ENCODE results near the gene THRA. TPM values are rescaled to one million over a fixed set of nuclear protein-coding genes. Genes with fewer than 3 reads are reported as not detected.

THRA gene
- total and polyA plus RNA-seq, 9 of the 15 experiments (the other 6 are each of a cell fraction or from before 2014, with no cell fraction given), result 0.34 to 23.4 (median 12.7) TPM

GRCh38 chr17:40100669-40101366 lies 38.1 kb downstream of the THRA start (continued):
- TF ChIP-seq SRSF1 (IDR thresholded peaks at IDR 0.05; ENCODE audit: low read depth, low read length) (no peak), SMARCE1 (IDR thresholded peaks at IDR 0.05) (peak; percentile 89), RBFOX2 (IDR thresholded peaks at IDR 0.05; ENCODE audit: low read depth, low read length) (peak; percentile 84), SMAD1 (IDR thresholded peaks at IDR 0.05; ENCODE audit: low read depth, low read length, partially characterized antibody) (peak; percentile 61), U2AF1 (optimal IDR thresholded peaks at IDR 0.05; ENCODE audit: low read depth, low read length) (no peak), EHMT2 (IDR thresholded peaks at IDR 0.05) (no peak), POLR2H (tag; IDR thresholded peaks at IDR 0.05; ENCODE audit: low read depth) (no peak), HNRNPLL (IDR thresholded peaks at IDR 0.05; ENCODE audit: low read depth, low read length, poor library complexity, severe bottlenecking) (peak; percentile 43), XRCC5 (IDR thresholded peaks at IDR 0.05; ENCODE audit: low read depth, low read length) (no peak), HNRNPH1 (optimal IDR thresholded peaks at IDR 0.05; ENCODE audit: low read depth, low read length) (no peak), POLR2AphosphoS2 (IDR thresholded peaks at IDR 0.05; ENCODE audit: low read length) (no peak), RFX1 (IDR thresholded peaks at IDR 0.05) (no peak), ZNF165 (CRISPR knock-in tag; IDR thresholded peaks at IDR 0.05; ENCODE audit: borderline replicate concordance) (no peak), ZZZ3 (IDR thresholded peaks at IDR 0.05) (no peak), ZKSCAN8 (CRISPR knock-in tag; IDR thresholded peaks at IDR 0.05) (no peak), POLR2B (IDR thresholded peaks at IDR 0.05; ENCODE audit: low read depth, partially characterized antibody) (peak; percentile 13), ZNF316 (IDR thresholded peaks at IDR 0.05) (peak; percentile 48; the same call in 1 of the 2 replicates), STAT5B (CRISPR knock-in tag; IDR thresholded peaks at IDR 0.05) (no peak), RAD51 (IDR thresholded peaks at IDR 0.05; ENCODE audit: borderline replicate concordance, low read depth) (peak; percentile 92), TARDBP (IDR thresholded peaks at IDR 0.05) (no peak), HSF4 (CRISPR knock-in tag; IDR thresholded peaks at IDR 0.05; ENCODE audit: borderline replicate concordance) (no peak), TRIM28 (IDR thresholded peaks at IDR 0.05) (no peak), PTTG1 (tag; IDR thresholded peaks at IDR 0.05; ENCODE audit: low read depth) (no peak), NFE2 (IDR thresholded peaks at IDR 0.05; ENCODE audit: low read depth) (no peak), ZNF644 (tag; IDR thresholded peaks at IDR 0.05; ENCODE audit: low read depth) (no peak), GATAD2A (IDR thresholded peaks at IDR 0.05) (no peak), KLF1 (tag; IDR thresholded peaks at IDR 0.05) (0 out of 2 replicates have a peak, but pooled peaks have one; percentile 14)
- TF ChIP-seq, protein P1, sequence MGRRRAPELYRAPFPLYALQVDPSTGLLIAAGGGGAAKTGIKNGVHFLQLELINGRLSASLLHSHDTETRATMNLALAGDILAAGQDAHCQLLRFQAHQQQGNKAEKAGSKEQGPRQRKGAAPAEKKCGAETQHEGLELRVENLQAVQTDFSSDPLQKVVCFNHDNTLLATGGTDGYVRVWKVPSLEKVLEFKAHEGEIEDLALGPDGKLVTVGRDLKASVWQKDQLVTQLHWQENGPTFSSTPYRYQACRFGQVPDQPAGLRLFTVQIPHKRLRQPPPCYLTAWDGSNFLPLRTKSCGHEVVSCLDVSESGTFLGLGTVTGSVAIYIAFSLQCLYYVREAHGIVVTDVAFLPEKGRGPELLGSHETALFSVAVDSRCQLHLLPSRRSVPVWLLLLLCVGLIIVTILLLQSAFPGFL (CRISPR knock-in tag; IDR thresholded peaks at IDR 0.05), result no peak
- TF ChIP-seq, protein P2, sequence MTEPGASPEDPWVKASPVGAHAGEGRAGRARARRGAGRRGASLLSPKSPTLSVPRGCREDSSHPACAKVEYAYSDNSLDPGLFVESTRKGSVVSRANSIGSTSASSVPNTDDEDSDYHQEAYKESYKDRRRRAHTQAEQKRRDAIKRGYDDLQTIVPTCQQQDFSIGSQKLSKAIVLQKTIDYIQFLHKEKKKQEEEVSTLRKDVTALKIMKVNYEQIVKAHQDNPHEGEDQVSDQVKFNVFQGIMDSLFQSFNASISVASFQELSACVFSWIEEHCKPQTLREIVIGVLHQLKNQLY (CRISPR knock-in tag; conservative IDR thresholded peaks at IDR 0.05), result 0 out of 4 replicates have a peak, but pooled peaks of 1 of the 2 experiments have one; percentile 49
- TF ChIP-seq, protein P3, sequence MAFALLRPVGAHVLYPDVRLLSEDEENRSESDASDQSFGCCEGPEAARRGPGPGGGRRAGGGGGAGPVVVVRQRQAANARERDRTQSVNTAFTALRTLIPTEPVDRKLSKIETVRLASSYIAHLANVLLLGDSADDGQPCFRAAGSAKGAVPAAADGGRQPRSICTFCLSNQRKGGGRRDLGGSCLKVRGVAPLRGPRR (CRISPR knock-in tag; IDR thresholded peaks at IDR 0.05), result no peak

Data from K562 (cell line).